Heart right ventricle (tissue), 16 donors: ENCODE data around the gene DNAH8. TPM values are rescaled to one million over a fixed set of nuclear protein-coding genes. Genes with fewer than 3 reads are reported as not detected.
A peak's percentile ranks its signal among the peaks of the same experiment; 100 is the strongest.

ENCODE experiments used
- ATAC-seq, 8 donors: fragments of 200-7000 bp; cut with Tn5 transposase; one replicate each; pipeline ENCODE4 v1.9.1; 2020; ENCODE audit warnings: mild to moderate bottlenecking in 8 of 8, moderate library complexity in 8 of 8, moderate number of reproducible peaks in 1 of 8
- DNase-seq, 2 donors: peaks; one replicate each; pipeline ENCODE4 v3.0.0-alpha.2; 2020
- H3K27ac ChIP-seq, 10 donors: fragments of 200-600 bp; sonication (generic) in 2 of 10; one replicate each; pipeline versions ENCODE4 v1.5.0 to v1.8.0; 2020 to 2022; ENCODE audit warnings: mild to moderate bottlenecking in 3 of 10
- H3K27me3 ChIP-seq, 7 donors: fragments of 200-600 bp; one replicate each; pipeline ENCODE4 v1.8.0; 2021 to 2022; ENCODE audit warnings: mild to moderate bottlenecking in 2 of 7
- H3K36me3 ChIP-seq, 9 donors: fragments of 200-600 bp; sonication (generic) in 1 of 9; one replicate each; pipeline versions ENCODE4 v1.5.0 to v1.8.0; 2020 to 2022; ENCODE audit warnings: mild to moderate bottlenecking in 2 of 9
- H3K4me1 ChIP-seq, 9 donors: fragments of 200-600 bp; sonication (generic) in 1 of 9; one replicate each; pipeline versions ENCODE4 v1.5.0 to v1.8.0; 2020 to 2022; ENCODE audit warnings: mild to moderate bottlenecking in 4 of 9
- H3K4me3 ChIP-seq, 10 donors: fragments of 200-600 bp; sonication (generic) in 2 of 10; one replicate each; pipeline versions ENCODE4 v1.5.0 to v1.8.0; 2020 to 2022; ENCODE audit warnings: mild to moderate bottlenecking in 7 of 10, moderate library complexity in 2 of 10
- H3K9me3 ChIP-seq, 11 donors: fragments of 200-600 bp in 10 of 11; sonication (generic) in 2 of 11; one replicate each; pipeline versions ENCODE4 v1.5.0 to v1.8.0; 2013 to 2022; ENCODE audit warnings: mild to moderate bottlenecking in 2 of 11, control low read depth in 1 of 11, moderate library complexity in 1 of 11
- WGBS, 2 donors: extraction: QIAGEN DNeasy Blood & Tissue Kit; methylation state at CpG; one replicate each; pipeline ENCODE4 v1.1.7; 2013; ENCODE audit warnings: inconsistent platforms in 1 of 2; 5-methylcytosine and 5-hydroxymethylcytosine counted together
- intact Hi-C, 10 donors: fragments of 100-400 bp; cut with DNase I; formaldehyde crosslinking; loops; one replicate each; pipeline versions ENCODE4 v1.11.1 to v1.14.2; 2022
- long read RNA-seq, 3 donors: library from polyadenylated mRNA; unstranded; transcript quantifications; one replicate each; pipeline ENCODE4 v2.0.0, GENCODE V29; 2020 to 2021
- polyA plus RNA-seq, 2 donors: library from polyadenylated mRNA; stranded (reverse); fragments of 200-250 nt; gene quantifications; one replicate each; pipeline ENCODE4 v1.2.3, GENCODE V29; 2013
- total RNA-seq, 10 donors: library from RNA; stranded (reverse); fragmentation: NEBNext Ultra II Directional in 3 of 10; extraction: Animal tissue kit (Norgen Biotek cat#: 25700) in 3 of 10; gene quantifications; one replicate each; pipeline versions ENCODE4 v1.2.1 to v1.2.4, GENCODE V29; 2021 to 2023
- TF ChIP-seq, protein P1 (sequence below), 9 donors: fragments of 200-600 bp; sonication (generic) in 2 of 9; IDR thresholded peaks; one replicate each; pipeline versions ENCODE4 v1.5.0 to v1.8.0; 2021 to 2022; ENCODE audit warnings: antibody characterized with exemption in 9 of 9, mild to moderate bottlenecking in 5 of 9, moderate library complexity in 1 of 9
- donor health status: Arrhythmogenic right ventricular cardiomyopathy.
- donor health status: ischemic (EF 13 %, LVEDD 7.1; RV severe dilation, severe dysfunction).
- donor health status: healthy with polysubstance abuse.
- donor health status: DM: no; HTN: yes; CAD: no.
- donor health status: DM: no; HTN: no; CAD: no.
- donor health status: ischemic (EF 25% LVEDD 6.9; RV normal size, moderate dysfunction).
- donor health status: ischemic (EF 25% LVEDD 5.7; RV mildly dilated, moderate dysfunction).
- donor health status: healthy.
- donor health status: DM: yes; HTN: yes; CAD: no.
- donor health status: Ischemic cardiomyopathy.
- donor health status: ischemic (EF 35%, LVEDD 5.7; RV mildly dilated, moderate dysfunction).
- donor health status: nonischemic (EF 11% LVEDD 7.7; RV severe dilation, severe dysfunction).
- donor health status: DM: yes; HTN: yes; CAD: no.
- donor health status: PGD.
- donor health status: ischemic (EF 29% LVEDD 5.4; RV normal size, mild dysfunction).
- donor health status: nonischemic (EF 23%, LVEDD 6.1; RV moderate dilation, normal function).

DNAH8 gene
- total RNA-seq = under 1 TPM in 4 of 10 donors, not detected in 6; 0.02 to 0.09 (median 0.03) TPM
- polyA plus RNA-seq = not detected
- long read RNA-seq, donor 1 = 0 reads
- long read RNA-seq, donor 2 = 0 reads
- long read RNA-seq, donor 3 = 0 reads

DNA sequence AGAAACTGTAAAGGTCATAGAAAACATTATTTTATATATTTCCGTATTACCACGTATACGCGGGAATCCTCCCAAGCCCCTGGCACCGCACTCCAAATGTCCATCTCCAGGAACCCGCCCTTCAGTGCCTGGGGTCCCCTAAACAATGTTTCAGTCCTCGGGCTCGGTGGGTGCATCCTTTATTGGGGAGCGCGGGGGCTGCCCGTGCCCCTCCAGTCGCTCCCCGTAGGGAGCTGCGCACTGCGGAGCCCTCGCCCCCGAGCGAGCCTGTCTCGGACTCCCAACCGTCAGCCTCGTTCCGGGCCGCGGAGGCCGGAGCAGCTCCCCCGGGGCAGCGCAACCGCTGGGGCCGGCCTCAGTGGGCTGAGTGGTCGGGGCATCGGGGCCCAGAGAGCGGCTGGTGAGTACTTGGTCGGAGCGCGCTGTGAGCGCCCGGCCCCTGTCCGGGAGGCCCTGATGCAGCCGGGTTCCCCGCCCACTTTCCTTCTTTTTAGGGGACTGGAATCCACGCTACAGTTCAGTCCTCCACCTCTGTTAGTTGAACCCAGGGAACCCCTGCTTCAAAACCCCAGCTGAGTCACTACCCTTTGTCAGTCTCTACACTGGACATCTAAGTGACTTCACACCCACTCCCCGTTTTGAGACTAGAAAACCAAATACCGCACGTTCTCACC lies at the start of gene DNAH8:
Gene DNAH8, plus strand, starts transcription at position 296 of the 674 bp plus-strand sequence. CDS start 7,499 bp downstream, outside the sequence.
- intact Hi-C loops = no loop called here
- no peak for DNase-seq
- 6% methylated on average over 44 of the region's 44 CpGs for WGBS, 2 donors
- H3K27ac ChIP-seq = no peak within 1 kb of the TSS
- TF ChIP-seq, protein P1, sequence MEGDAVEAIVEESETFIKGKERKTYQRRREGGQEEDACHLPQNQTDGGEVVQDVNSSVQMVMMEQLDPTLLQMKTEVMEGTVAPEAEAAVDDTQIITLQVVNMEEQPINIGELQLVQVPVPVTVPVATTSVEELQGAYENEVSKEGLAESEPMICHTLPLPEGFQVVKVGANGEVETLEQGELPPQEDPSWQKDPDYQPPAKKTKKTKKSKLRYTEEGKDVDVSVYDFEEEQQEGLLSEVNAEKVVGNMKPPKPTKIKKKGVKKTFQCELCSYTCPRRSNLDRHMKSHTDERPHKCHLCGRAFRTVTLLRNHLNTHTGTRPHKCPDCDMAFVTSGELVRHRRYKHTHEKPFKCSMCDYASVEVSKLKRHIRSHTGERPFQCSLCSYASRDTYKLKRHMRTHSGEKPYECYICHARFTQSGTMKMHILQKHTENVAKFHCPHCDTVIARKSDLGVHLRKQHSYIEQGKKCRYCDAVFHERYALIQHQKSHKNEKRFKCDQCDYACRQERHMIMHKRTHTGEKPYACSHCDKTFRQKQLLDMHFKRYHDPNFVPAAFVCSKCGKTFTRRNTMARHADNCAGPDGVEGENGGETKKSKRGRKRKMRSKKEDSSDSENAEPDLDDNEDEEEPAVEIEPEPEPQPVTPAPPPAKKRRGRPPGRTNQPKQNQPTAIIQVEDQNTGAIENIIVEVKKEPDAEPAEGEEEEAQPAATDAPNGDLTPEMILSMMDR (IDR thresholded peaks at IDR 0.05) = no peak
- peak in 3 of 8 donors; percentile 9 to 39 (median 18) for ATAC-seq
- H3K36me3 ChIP-seq = no peaks in the 10 kb centered on the region
- peaks cover 2 to 69% (median 60%) of the 10 kb centered on the region in 7 donors for H3K27me3 ChIP-seq
- H3K9me3 ChIP-seq = peaks cover 0 to 2% (median 0%) of the 10 kb centered on the region in 11 donors
- H3K4me1 ChIP-seq = peaks cover 0 to 19% (median 8%) of the 10 kb centered on the region in 9 donors
- peak within 1 kb of the TSS in 9 of 10 donors; percentile 12 to 52 (median 39) for H3K4me3 ChIP-seq

- no peak overlapping the region for H3K4me3 ChIP-seq
- ATAC-seq (peak in 3 of 8 donors; percentile 54 to 62 (median 58)), DNase-seq (peak in 1 of 2 donors; percentile 14)
These were observed 43.1 kb upstream of the DNAH8 start for GRCh38 chr6:38671885-38672467.

DNA sequence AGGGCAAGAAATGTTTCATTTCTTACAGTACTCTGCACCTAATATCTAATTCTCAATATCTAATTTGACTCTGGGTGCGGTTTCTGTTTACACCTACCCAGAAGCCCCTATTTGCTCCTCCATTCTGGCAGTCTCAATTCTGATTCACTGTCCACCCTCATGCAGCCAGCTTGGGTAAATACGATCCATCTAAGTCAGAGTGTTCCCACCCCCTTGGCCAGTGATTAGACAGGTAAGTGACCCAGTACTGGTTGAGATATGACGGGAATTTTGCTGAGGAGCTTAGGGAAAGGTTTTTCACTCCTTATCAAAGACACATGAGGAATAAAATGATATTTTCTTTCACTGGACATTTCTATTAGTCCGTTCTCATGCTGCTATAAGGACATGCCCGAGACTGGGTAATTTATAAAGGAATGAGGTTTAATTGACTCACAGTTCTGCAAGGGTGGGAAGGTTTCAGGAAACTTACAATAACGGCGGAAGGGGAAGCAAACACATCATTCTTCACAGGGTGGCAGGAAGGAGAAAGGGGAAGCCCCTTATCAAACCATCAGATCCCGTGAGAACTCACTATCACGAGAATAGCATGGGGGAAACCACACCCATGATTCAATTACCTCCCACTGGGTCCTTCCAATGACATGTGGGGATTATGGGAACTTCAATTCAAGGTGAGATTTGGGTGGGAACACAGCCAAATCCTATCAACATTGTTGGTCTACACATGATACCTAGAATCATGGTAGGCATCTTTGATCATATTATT lies 41.5 kb upstream of the DNAH8 start:
- DNase-seq (no peak), ATAC-seq (peak in 2 of 8 donors; percentile 26 to 52)
- Histone ChIP-seq H3K4me3 (no peak overlapping the region), H3K36me3 (peaks cover 0 to 40% (median 6%) of the 10 kb centered on the region in 9 donors), H3K9me3 (no peaks in the 10 kb centered on the region), H3K4me1 (no peaks in the 10 kb centered on the region), H3K27me3 (no peaks in the 10 kb centered on the region), H3K27ac (no peak overlapping the region)
- 44 to 46% methylated on average over 9 of the region's 9 CpGs for WGBS, 2 donors
- intact Hi-C loops = loop anchor here in 1 of 10 donors (10.0 kb wide), 1 partner anchor 179 kb away; no protein-coding TSS in a partner anchor
- TF ChIP-seq, protein P1 (IDR thresholded peaks at IDR 0.05) = no peak

More at GRCh38 chr6:38671885-38672467, 43.1 kb upstream of the DNAH8 start:
- 7 to 9% methylated on average over 2 of the region's 2 CpGs for WGBS, 2 donors
- peaks cover 0 to 25% (median 5%) of the 10 kb centered on the region in 9 donors for H3K36me3 ChIP-seq
- intact Hi-C loops = loop anchor here in 1 of 10 donors (10.0 kb wide), 1 partner anchor 177 kb away; no protein-coding TSS in a partner anchor
- H3K9me3 ChIP-seq = no peaks in the 10 kb centered on the region
- H3K27ac ChIP-seq = no peak overlapping the region
- TF ChIP-seq, protein P1 (IDR thresholded peaks at IDR 0.05) = peak; percentile 35 to 81 (median 75)
- no peaks in the 10 kb centered on the region for H3K4me1 ChIP-seq
- no peaks in the 10 kb centered on the region for H3K27me3 ChIP-seq
